HG03521 (cell line): ENCODE data around the gene ACAN.
"Not testable (repeated sequence)": the region's sequence is repeated elsewhere in the genome, so short reads cannot be mapped to it uniquely, and the experiment has no call there.

Source experiments
- ATAC-seq: cut with Tn5 transposase; IDR thresholded peaks from one replicate; pipeline ENCODE4 v1.9.1; 2021; ENCODE audit warnings: mild to moderate bottlenecking, moderate library complexity; ENCODE audit not compliant: unreplicated experiment

The ACAN gene

GRCh38 chr15:88917760-88918159 is 114.5 kb downstream of the ACAN start:
- no peak for ATAC-seq

GRCh38 chr15:88918738-88919137 is 115.5 kb downstream of the ACAN start:
- no peak for ATAC-seq

DNA sequence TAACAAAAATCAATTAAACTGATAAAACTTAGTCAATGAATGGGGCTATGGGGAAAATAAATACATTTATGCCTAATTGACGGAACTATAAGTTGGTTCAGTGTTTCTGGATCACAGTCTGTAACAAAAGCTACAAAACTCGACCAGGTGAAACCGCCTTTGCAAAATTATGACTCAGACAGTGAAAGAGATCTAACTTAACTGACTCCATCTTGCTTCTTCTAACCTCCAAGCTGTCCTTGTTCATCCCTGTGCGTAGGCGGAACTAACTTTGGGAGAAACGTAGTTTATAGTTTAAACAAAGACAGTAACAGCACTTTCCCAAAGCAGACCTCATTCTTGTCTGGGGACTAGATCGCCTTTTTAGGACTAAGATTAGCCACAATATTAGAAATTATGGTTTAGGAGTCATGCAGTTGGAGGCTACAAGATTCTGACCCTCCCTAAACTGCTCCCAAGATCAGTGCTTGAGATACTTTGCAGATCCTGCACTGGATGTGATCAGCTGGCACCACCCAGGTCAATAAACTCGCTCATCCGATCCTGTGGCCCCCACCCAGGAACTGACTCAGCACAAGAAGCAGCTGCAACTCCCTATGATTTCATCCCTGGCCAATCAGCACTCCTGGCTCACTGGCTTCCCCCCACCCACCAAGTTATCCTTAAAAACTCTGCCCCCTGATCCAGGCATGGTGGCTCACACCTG is 117.1 kb downstream of the ACAN start:
- no peak for ATAC-seq

GRCh38 chr15:88920892-88921435 is 117.7 kb downstream of the ACAN start:
- ATAC-seq, result not testable (repeated sequence)
